HEK293 (cell line): ENCODE data around the gene OR56A1.

Experiments
- KLF16 ChIP-seq: fragments of 450-650 bp; formaldehyde crosslinking; IDR thresholded peaks from 2 replicates; pipeline ENCODE4 v1.5.1; 2017; ENCODE audit warnings: missing biosample characterization, missing genetic modification characterization
- OSR2 ChIP-seq: fragments of 450-650 bp; formaldehyde crosslinking; IDR thresholded peaks from 2 replicates; pipeline ENCODE4 v1.5.1; 2016; ENCODE audit warnings: missing biosample characterization, missing genetic modification characterization
- ZBTB44 ChIP-seq: fragments of 450-650 bp; IDR thresholded peaks from 2 replicates; pipeline ENCODE4 v1.5.1; 2018; ENCODE audit warnings: missing biosample characterization, mild to moderate bottlenecking, missing genetic modification characterization
- ZNF132 ChIP-seq: fragments of 450-650 bp; formaldehyde crosslinking; IDR thresholded peaks from 2 replicates; pipeline ENCODE4 v1.5.1; 2017; ENCODE audit warnings: missing biosample characterization, missing genetic modification characterization, borderline replicate concordance
- ZNF175 ChIP-seq: fragments of 450-650 bp; formaldehyde crosslinking; IDR thresholded peaks from 2 replicates; pipeline ENCODE4 v1.5.1; 2016; ENCODE audit warnings: missing biosample characterization, missing genetic modification characterization
- ZNF830 ChIP-seq: fragments of 450-650 bp; IDR thresholded peaks from 2 replicates; pipeline ENCODE4 v1.5.0; 2018; ENCODE audit warnings: missing biosample characterization, missing genetic modification characterization, low read depth, mild to moderate bottlenecking, moderate library complexity
- ZSCAN23 ChIP-seq: fragments of 450-650 bp; formaldehyde crosslinking; IDR thresholded peaks from 2 replicates; pipeline ENCODE4 v1.5.1; 2016; ENCODE audit warnings: missing biosample characterization, missing genetic modification characterization

- TF ChIP-seq KLF16 (tag by site-specific recombination), result no peak
- no peak for TF ChIP-seq OSR2
- no peak for TF ChIP-seq ZSCAN23 (tag by site-specific recombination)
- TF ChIP-seq ZNF175 (tag by site-specific recombination), result no peak
- TF ChIP-seq ZNF132, result no peak
- TF ChIP-seq ZNF830, result no peak
- no peak for TF ChIP-seq ZBTB44 (tag by site-specific recombination)
These were observed 23.7 kb downstream of the OR56A1 start, which contains the start of gene OR56A4 for GRCh38 chr11:6006846-6007245.
